C1 segment of cervical spinal cord (tissue), 14 donors: ENCODE results near the gene ADAP2.
A peak's percentile ranks its signal among the peaks of the same experiment; 100 is the strongest.
"Not testable (repeated sequence)": the region's sequence is repeated elsewhere in the genome, so short reads cannot be mapped to it uniquely, and the experiment has no call there.

Experiments used
- DNase-seq, 14 donors: peaks; one replicate each; lab custom pipeline; 2025; lab: John Stamatoyannopoulos, UW

Gene ADAP2

DNA sequence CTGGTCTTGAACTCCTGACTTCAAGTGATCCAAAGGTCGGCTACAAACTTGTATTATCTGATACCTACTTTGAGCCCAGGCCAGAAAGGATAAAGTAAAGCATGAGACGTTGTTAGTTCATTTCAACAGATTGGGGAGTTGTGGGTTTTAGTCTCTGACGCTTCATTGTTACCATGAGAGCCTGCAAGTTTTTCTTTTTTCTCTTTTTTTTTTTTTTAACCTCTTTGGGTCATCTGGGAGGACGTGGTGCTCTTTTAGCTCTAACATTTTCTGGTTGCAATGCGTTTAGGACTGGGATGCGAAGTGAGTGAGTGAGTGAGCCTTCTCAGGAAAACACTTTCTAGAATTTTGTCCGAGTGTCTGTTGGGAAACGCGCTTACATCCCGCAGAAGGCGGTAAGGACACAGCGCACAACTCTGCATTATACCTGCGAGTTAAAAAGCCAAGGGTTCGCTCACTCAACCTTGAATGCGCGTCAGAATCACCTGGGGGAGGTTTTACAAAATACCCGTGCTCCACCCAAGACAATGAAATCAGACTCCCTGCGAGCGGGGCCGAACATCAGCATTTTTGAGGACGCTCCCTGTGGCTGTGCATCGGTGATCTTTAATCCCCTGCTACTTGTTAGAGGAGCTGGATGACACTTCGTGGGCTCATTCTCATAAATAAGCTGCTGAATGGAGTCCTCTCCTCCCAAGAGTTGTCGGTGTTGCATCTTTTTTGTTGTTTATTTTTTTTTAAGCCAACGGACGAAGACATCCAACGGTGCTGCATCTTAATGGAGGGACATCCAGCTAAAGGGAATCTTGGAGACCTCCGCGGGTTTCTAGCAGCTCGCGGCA is 48.5 kb downstream of the ADAP2 start:
- DNase-seq = peak in 3 of 14 donors; percentile 30 to 59 (median 50)

DNA sequence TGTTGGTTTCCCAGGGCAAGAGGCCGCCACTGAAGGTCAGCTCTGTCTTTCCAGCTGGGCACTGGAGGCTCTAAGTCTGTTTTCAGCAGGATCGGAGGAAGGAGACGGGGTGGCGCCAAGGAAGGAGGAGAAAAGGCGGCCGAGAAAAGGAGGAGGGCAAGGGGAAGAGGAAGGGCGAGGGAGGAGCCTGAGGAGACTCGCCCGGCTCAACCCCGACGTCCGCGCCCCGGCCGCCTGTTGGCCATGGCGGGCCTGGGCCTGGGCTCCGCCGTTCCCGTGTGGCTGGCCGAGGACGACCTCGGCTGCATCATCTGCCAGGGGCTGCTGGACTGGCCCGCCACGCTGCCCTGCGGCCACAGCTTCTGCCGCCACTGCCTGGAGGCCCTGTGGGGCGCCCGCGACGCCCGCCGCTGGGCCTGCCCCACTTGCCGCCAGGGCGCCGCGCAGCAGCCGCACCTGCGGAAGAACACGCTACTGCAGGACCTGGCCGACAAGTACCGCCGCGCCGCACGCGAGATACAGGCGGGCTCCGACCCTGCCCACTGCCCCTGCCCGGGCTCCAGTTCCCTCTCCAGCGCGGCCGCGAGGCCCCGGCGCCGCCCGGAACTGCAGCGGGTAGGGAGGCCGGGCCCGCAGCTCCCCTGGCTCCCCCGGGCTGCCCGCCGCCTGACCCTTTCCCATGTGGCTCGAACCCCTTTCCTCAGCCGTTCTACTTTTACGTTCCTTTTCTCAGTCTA is 49.3 kb downstream of the ADAP2 start, which contains the start of gene RNF135:
Gene RNF135, plus strand, starts transcription at position 209 of the 737 bp plus-strand sequence. Its CDS starts 35 bp downstream, at position 244.
- DNase-seq = peak in 12 of 14 donors; percentile 29 to 84 (median 64)

DNA sequence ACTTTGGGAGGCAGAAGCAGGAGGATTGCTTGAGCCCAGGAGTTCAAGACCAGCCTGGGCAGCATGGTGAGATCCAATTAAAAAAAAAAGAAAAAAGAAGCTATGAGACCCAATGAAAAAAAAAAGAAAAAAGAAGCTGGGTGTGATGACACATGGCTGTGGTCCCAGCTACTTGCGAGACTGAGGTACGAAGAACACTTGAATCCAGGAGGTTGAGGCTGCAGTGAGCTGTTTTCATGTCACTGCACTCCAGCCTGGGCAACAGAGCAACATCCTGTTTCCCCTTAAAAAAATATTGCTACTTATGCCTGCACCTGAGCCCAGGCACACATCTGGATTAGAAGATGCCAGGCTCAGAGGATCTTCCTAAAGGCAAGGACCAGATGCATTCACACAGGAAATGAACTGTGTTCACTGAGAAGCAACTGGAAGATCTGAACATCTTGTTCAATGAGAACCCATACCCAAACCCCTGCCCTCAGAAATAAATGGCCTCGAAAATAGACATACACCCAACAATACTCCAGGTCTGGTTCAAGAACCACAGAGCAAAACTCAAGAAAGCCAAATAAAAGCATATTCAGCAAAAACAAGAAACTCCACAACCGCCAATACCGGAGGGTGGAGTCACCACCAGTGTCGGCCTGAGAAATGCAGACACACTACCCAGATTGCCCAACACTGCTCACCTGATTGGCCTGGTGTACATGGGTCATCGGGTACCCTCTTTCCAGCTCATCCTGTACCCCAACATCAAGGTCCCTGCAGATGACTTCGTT is 53.5 kb downstream of the ADAP2 start:
- no peak for DNase-seq

DNA sequence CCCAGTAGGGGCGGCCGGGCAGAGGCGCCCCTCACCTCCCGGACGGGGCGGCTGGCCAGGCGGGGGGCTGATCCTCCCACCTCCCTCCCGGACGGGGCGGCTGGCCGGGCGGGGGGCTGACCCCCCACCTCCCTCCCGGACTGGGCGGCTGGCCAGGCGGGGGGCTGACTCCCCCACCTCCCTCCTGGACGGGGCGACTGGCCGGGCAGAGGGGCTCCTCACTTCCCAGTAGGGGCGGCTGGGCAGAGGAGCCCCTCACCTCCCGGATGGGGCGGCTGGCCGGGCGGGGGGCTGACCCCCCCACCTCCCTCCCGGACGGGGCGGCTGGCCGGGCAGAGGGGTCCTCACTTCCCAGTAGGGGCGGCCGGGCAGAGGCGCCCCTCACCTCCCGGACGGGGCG is 58.2 kb downstream of the ADAP2 start:
- not testable (repeated sequence) for DNase-seq

DNA sequence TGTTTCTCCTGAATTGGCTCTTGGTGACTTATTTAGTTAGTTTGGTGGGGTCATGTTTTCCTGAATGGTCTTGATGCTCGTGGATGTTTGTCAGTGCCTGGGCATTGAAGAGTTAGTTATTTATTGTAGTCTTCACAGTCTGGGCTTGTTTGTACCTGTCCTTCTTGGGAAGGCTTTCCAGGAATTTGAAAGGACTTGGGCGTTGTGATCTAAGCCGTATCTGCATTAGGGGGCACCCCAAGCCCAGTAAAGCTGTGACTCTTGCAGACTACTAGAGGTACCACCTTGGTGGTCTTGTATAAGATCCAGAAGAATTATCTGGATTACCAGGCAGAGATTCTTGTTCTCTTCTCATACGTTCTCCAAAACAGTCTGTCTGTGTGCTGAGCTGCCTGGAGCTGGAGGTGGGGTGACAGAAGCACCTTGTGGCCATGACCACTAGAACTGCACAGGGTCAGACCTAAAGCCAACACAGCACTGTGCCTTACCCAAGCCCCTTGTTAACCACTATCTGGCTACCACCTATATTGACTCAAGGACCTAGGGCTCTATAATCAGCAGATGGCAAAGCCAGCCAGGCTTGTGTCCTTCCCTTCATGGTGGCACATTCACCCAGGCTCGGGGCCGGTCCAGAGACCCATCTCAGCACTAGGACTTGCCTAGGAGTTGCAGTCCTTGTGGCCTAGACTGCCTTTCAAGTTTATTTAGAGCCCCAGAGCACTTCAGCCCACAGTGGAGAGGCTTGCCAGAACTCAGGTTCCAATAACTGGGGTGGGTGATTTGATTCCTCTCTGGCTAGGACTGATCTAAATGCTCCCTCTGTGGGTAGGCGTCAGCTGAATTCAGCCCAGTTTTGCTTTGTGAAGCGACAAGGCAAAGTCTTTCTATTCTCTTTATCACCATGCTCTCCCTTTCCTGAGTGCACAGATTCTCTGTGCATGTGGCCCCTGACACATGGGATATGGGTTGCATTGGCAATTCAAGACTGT is 60.1 kb downstream of the ADAP2 start:
- no peak for DNase-seq

DNA sequence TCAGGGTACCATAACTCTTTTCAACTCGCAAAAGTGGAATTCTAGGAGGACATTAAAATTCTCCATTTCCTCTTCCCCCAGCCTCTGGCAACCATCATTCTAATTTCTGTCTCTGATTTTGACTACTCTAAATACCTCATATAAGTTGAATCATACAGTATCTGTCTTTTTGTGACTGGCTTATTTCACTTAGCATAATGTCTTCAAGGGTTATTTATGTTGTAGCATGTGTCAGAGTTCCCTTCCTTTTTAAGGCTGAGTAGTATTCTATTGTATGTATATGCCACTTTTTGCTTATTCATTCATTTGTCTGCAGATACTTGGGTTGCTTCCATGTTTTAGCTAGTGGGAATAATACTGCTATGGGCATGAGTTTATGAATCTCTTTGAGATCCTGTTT is 61.1 kb downstream of the ADAP2 start:
- no peak for DNase-seq

DNA sequence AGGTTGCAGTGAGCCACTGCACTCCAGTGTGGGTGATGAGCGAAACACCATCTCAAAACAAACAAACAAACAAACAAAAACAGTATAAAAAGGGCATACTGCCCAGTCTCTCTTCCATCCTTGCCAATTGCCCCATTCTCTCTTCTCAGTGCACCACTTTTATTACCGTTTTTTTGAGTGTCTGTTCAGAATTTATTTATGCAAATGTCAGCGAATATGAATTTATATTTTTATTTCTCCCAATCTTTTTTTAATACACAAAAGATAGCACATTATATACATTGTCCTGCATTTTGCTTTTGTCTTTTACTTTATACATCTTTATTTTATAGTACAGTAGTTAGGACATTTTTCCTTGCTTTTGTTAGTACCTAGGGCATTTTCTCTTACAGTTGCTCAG is 68.7 kb downstream of the ADAP2 start:
- no peak for DNase-seq

DNA sequence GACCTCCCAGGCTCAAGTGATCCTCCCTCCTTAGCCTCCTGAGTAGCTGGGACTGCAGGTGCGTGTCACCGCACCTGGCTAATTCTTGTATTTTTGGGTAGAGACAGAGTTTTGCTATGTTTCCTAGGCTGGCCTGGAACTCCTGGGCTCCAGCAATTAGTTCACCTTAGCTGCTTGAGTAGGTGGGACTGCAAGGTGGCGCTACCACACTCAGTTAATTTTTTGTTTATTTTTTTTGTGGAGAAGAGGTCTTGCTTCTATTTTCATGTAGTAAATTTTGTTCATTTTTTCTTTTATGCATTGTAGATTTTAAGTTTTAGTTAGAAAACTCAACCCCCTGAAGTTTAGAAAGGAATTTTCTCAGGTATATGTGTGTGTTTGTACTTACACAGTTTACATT is 70.8 kb downstream of the ADAP2 start:
- no peak for DNase-seq

DNA sequence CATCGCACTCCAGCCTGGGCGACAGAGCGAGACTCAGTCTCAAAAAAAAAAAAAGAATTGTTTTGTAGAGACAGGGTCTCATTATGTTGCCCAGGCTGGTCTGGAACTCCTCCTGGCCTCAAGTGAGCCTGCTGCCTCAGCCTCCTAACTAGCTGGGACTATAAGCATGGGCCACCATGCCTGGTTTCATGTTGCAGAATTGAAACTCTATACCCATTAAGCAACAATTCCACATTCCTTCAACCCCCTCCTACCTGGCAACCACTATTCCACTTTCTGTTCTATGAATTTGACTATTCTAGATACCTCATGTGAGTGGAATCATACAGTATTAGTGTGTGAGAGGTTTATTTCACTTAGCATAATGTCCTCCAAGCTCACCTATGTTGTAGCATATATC is 73.6 kb downstream of the ADAP2 start:
- no peak for DNase-seq

DNA sequence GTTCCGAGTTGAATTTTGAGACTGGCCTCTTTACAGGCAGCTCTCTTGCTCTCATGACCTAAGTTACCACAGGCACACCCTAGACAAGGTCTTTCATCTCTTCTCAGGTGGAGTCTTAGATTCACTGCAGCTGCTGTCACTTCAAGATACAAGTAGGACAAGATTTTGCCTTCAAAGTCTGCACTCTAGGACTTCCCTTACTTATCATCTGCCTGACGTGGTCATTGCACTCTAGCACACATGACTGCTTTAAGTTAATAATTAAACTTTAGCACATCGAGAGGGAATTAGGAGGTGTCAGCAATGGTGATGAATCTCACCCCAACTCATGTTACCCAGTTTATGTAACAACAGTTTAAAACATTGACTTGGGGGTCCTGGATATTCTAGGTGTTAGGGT is 74.7 kb downstream of the ADAP2 start:
- no peak for DNase-seq

DNA sequence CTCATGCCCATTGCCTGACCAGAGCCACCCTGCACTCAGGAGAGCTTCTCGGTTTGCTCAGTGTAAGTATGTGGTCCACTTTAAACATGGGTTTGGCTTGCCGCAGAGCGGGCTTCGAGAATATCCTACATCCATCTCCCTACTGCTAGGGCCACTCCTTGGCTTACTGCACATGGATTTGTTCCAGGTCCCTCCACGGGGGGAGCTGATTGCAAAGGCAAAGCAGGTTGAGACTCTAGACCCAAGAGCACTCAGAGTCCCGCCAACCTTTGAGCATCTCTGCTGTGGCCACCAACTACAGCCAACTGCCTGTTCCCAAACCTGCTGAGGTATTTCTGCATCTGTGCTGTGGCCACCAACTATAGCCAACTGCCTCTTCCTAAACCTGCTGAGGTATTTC is 75.5 kb downstream of the ADAP2 start:
- no peak for DNase-seq

DNA sequence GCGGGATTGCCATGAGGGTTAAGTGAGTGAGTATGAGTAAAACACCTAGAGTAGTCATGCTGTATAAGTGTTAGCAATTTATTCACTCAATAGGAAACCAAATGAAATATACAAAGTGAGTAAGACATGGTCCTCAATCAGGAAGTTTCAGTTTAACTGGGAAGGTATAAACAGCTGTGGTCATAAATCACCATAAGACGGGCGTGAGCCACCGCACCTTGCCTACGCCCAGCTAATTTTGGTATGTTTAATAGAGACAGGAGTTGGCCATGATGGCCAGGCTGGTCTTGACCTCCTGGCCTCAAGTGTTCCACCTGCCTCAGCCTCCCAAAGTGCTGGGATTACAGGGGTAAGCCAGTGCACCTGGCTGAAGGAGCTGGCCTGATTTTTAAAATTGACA is 76.1 kb downstream of the ADAP2 start:
- no peak for DNase-seq

DNA sequence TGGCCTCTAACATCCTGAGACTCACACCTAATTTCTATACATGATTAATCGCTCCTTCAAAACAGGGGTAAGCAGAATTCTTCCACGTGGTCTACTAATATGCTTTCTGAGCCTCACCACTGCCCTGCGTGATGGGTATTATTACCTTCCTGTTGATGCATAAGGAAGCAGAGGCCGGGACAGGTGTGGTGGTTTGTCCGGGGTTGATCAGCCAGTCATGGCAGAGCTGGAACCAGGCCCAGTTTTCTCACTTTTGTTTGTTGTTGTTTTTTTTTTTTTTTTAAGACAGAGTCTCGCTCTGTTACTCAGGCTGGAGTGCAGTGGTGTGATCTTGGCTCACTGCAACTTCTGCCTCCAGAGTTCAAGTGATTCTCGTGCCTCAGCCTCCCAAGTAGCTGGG is 80.3 kb downstream of the ADAP2 start:
- no peak for DNase-seq

DNA sequence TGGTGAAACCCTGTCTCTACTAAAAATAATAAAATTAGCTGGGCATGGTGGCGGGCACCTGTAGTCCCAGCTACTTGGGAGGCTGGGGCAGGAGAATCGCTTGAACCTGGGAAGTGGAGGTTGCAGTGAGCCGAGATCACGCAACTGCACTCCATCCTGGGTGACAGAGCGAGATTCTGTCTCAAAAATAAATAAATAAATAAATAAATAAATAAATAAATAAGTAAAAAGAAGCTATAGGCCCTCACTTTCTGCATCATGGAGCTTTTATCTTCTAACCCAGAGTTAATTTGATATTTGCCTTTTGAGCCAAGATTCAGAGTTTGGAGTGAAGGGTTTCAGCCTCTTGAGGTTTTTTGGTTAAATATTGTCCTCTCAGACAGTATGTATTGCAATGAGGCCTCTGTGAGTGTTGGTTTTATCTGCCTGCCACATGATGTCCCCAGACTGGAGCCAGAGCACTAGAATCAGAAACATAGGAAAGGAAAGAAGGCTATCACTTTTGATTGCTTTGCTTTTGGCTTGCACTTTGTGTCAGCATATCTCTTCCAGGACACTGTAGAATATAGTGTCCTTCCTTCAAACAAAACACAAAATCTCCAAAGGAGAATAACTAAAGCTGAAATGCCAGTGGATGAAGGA is 81.6 kb downstream of the ADAP2 start:
- DNase-seq = no peak

DNA sequence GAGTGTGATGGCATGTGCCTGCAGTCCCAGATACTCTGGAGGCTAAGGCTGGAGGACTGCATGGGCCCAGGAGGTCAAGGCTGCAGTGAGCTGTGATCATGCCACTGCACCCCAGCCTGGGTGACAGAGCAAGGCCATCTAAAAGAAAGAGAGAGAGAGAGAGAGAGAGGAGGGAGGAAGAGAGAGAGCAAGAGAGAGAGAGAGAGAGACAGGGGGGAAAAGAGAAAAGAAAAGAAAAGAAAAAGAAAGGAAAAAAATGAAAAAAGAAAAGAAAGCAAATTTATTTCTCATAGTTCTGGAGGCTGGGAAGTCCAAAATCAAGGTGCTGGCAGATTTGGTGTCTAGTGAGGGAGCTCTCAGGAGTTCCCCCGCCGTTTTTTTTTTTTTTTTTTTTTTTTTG is 82.4 kb downstream of the ADAP2 start:
- DNase-seq = no peak

DNA sequence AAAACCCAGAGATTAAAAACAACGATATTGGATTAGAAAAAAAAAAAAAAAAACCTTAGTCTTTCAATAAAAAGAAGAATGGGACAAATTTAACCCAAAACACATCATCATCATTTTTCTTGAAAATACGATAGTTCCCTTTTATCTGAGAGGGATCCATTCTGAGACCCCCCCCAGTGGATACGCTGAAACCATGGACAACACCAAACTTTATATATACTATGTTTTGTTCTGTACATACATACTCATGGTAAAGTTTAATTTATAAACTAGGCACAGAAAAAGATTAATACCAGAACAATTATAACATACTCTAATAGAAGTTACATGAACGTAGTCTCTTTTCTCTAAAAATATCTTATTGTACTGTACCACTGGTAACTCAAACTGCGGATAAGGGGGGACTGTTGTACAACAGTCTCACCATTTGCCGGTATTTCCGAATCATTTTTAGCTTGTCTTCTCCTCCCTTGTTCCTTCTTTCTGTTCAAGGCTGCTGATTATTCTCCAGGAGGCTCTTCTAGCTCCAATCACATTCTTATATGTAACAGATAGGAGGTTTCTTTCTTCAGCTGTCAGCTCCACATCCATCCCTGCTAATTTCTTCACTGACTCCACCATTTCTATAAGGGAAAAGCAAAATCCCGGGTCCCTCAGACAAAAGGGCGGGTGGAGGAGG is 86.1 kb downstream of the ADAP2 start:
- DNase-seq = no peak

DNA sequence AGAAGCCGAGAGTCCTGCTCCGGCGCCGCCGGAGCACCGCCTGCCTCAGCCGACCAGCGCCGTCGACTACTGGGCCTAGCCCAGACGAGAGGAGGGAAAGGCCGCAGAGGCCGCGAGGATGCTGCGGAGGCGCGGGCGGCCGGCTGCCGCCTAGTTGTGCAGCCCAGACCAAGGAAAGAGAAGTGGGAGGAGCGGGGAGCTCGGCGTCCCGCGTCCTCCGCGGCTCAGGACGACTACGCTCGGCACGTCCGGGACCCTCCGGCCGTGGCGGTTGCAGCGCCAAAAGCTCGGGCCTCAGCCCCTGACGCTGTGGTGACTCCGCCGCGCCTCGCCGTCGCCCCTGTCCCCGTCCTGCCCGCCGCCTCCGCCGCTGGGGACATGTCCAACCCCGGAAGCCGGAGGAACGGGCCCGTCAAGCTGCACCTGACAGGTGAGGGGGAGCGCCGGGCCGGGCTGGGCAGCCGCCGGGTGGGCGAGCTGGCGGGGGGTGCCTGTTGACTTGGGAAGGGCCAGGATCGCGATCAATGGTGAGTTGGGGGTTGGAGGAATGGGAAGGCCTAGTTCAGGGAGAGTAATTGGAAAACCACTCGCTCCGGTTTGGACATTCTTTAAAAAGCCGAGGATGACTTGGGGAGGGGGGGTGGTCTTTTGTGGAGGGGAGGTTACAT is 86.8 kb downstream of the ADAP2 start:
- peak in 12 of 14 donors; percentile 21 to 69 (median 52) for DNase-seq
